ENCODE results near the gene UNCX. TPM values are rescaled to one million over a fixed set of nuclear protein-coding genes. Genes with fewer than 3 reads are reported as not detected.
"Not testable (repeated sequence)": the region's sequence is repeated elsewhere in the genome, so short reads cannot be mapped to it uniquely, and the experiment has no call there.

The UNCX gene
- total RNA-seq, 1 experiment from 2014 or later: not detected

DNA sequence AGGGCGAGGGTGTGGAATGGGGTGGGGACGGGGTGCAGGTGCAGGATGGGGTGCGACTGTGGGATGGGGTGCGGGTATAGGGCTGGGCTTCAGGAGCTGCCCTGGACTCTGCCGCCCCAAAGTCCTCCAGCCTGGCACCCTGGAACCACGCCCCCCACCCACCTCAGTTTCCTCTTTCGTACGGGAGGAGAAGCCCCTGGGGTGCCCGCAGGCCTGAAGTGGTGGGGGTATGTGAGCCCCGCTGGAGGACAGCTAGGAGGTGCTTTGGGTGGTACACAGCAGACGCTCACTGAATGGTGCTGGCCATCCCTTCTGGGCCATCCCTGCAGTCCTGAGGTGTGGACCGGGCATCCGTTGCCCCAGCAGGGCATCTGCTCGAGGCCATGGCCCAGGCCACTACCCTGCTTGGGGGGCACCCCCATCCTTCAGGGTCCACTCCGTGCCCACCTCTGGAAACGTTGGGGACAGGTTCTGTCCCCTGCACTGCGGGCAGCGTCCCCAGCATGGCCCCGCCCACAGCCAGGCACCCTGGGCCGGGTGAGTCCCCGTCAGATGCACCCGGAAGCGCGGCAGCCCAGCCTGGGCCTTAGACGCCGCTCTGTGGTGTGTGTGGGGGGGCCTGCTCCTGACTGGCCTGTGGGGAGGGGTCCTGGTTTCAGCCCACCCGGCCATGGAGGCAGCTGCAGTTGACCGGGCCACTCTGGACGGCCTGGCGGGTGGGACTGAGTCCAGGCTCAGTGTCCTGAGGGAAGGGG is 41.6 kb downstream of the UNCX start:
- DNase-seq (ENCODE audit: low read depth): no peak

DNA sequence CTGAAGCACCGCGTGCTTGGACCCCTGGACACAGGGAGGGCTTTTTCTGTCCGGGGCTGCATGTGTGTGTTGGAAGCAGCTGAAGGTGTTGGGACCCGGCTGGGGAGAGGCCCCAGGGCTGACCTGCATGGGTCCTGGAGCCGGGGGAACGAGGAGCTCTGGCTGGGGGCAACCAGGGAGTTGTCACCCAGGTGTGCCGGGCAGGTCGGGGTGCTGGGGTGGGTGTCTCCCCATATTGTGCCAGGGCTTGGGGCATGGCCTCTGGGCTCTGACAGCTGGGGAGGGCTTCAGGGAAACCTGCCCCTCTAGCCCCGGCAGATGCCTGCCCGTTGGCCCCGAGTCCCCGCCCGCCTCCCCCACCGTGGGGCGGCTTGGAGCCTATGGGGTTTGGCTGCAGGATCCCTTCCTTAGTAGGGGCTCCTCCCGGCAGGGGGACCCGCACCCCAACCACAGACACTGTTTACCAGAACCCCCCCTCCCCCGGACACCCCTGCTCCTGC is 42.3 kb downstream of the UNCX start:
- no peak for DNase-seq (ENCODE audit: low read depth)

- DNase-seq (ENCODE audit: low read depth): no peak
Measured at GRCh38 chr7:1275451-1276381, 43.0 kb downstream of the UNCX start.

GRCh38 chr7:1276626-1277175 is 44.0 kb downstream of the UNCX start:
- no peak for DNase-seq (ENCODE audit: low read depth)

DNA sequence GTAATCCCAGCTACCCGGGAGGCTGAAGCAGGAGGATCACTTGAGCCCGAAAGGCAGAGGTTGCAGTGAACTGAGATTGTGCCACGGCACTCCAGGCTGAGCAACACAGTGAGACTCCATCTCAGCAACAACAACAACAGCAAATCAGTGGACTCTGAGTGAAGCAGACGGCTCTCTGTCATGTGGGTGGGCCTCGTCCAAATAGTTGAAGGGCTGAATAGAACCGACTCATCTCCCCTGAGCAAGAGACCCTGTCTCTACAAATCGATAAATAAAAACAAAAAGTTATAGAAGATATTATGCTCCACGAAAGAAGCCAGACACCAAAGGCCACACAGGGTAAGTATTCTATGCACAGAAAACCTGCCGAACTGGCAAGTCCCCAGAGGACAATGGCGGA is 45.9 kb downstream of the UNCX start:
- no peak for DNase-seq (ENCODE audit: low read depth)

- DNase-seq (ENCODE audit: low read depth): no peak
Measured at GRCh38 chr7:1279041-1279440, 46.4 kb downstream of the UNCX start.

DNA sequence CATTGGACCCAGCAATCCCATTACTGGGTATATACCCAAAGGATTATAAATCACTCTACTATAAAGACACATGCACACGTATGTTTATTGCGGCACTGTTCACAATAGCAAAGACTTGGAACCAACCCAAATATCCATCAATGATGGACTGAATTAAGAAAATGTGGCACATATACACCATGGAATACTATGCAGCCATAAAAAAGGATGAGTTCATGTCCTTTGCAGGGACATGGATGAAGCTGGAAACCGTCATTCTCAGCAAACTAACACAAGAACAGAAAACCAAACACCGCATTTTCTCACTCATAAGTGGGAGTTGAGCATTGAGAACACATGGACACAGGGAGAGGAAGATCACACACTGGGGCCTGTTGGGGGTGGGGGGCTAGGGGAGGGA is 47.2 kb downstream of the UNCX start:
- not testable (repeated sequence) for DNase-seq (ENCODE audit: low read depth)

DNA sequence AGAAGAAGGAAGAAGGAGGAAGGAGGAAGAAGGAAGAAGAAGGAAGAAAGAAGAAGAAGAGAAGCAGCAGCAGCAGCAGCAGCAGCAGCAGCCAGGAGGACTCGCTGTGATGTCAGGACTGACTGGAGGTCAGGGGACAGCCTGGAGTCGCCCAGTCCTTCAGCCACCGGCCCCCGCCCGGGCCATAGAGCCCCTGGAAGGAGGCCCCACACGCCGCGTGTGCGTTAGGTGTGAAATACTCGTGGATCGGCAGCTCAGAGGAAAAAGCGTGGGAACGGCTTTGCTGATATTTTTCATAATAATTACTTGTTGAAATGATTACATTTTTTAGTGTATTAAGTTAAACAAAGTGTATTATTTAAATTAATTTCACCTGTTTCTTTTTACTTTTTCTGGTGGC is 48.4 kb downstream of the UNCX start:
- no peak for DNase-seq (ENCODE audit: low read depth)

DNA sequence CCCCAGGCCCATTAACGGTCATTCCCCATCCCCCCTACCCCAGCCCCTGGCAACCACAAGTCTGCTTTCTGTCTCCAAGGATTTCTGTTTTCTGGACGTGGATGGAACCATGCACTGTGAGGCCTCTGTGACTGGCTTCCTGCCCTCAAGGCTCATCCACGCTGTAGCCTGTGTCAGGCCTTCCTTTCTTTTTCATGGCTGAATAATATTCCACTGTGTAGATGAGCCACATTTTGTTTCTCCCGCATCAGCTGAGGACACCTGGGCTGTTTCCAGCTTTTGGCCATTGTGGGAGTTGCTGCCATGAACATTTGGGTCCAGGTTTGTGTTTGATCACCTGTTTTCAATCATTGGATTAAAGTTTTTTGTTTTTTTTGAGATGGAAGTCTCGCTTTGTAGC is 50.0 kb downstream of the UNCX start:
- DNase-seq (ENCODE audit: low read depth): no peak

DNA sequence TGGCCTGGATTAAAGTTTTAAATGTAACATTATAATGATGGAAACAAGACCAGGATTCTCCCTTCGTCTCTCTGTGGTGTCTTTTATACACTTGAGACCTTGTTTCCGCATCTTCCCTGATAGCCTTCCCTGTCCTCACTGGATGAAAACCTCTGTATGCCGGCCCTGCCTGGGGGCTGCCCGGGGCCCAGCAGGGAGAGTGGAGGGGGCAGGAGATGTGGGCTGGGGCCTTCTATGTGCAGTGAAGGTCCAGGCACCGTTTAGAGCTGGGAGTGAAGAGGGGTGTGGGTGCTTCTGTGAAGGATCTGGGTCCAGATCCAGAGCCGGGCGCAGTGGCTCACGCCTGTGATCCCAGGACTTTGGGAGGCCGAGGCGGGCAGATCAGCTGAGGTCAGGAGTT is 50.7 kb downstream of the UNCX start:
- no peak for DNase-seq (ENCODE audit: low read depth)

DNA sequence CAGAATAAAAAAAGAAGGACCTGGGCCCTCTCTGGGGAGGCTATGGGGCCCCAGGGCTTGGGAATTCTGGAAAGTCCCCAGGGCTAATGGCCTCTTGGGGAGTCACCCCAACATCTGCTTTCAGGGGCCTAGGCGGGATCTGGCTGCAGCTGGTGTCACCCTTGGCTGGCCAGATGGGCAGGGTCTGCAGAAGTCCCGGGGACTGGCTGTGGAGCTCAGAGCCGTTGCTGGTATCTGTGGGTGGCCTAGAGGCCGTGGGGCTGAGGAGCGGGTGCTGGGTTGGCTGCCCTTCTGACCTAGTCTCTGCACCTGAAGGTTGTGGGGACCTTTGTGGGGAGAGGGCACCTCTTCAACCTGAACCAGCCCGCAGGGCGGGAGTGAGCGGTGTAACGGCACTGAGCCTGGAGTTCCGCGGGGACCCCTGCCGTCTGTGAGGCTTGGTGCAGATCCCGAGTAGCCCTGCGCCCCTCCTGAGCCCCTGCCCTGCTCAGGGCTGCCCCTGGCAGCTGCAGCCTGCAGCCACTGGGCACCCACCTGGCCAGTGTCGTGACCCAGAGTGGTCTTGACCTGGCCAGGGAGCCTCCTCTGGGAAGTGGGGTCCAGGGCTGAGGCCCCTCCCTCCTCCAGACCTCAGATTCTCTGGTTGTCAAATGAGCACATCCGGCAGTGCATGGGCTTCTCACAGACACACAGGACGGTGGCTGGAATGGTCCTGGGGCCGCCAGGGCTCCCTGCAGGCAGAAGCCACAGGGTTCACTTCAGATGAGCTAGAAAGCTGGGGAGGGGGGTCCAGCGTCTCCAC is 51.5 kb downstream of the UNCX start:
- no peak for DNase-seq (ENCODE audit: low read depth)

- no peak for DNase-seq (ENCODE audit: low read depth)
Measured at GRCh38 chr7:1284743-1285458, 52.2 kb downstream of the UNCX start.

DNA sequence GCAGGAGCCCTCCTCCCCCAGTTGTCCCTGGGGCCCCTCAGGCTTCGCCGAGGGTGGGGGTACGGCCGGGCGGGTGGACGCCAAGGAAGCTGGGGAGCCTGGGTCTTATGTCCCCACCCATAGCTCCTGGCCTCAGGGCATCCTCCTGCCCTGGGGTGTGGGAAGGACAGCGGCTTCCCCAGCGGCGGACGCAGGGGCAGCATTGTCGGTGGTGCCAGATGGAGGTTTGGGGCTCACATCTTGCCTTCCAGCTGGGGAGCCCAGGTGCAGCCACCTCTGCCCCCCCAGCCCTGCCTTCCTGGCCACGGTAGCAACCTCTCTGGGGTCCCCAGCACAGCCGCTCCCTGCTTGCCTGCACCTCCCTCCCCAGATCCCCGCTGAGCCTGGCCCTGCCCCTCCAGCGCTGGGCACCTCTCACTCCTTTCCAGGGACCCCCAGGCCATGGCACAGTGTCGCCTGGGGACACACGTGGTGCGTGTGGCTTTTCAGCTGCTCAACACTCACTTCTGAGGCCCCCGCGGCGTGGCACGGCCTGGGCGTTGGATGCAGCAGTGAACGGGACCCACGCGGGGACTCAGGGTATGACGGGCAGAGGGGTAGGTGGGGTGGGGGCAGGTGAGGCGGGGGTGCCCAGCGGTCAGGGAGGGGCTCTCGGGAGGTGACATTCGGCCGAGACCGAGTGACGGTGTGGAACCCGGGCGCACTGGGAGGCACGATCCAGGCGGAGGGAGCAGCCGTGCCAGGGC is 53.1 kb downstream of the UNCX start:
- no peak for DNase-seq (ENCODE audit: low read depth)

Other genes starting within 250 kb of the UNCX start
- gene CYP2W1, start 249.7 kb upstream of the UNCX start, total RNA-seq (2014; rRNA removed): 0.06 TPM in 1 of 2 replicates, not detected in the other
- gene GPR146, start 188.3 kb upstream of the UNCX start, total RNA-seq (2014; rRNA removed): 4.2 and 4.6 TPM in 2 replicates
- gene GPER1, start 144.8 kb upstream of the UNCX start, total RNA-seq (2014; rRNA removed): 0.32 and 0.63 TPM in 2 replicates
- gene ZFAND2A, start 72.7 kb upstream of the UNCX start, total RNA-seq (2014; rRNA removed): 20.5 and 25.3 TPM in 2 replicates
- 25.5 and 27.4 TPM in 2 replicates for gene MICALL2, start 226.6 kb downstream of the UNCX start, total RNA-seq (2014; rRNA removed)